ENCODE results near the gene TENM4. TPM values are rescaled to one million over a fixed set of nuclear protein-coding genes. Genes with fewer than 3 reads are reported as not detected.

TENM4 gene
- polyA plus RNA-seq, 1 experiment = 0.39 TPM

DNA sequence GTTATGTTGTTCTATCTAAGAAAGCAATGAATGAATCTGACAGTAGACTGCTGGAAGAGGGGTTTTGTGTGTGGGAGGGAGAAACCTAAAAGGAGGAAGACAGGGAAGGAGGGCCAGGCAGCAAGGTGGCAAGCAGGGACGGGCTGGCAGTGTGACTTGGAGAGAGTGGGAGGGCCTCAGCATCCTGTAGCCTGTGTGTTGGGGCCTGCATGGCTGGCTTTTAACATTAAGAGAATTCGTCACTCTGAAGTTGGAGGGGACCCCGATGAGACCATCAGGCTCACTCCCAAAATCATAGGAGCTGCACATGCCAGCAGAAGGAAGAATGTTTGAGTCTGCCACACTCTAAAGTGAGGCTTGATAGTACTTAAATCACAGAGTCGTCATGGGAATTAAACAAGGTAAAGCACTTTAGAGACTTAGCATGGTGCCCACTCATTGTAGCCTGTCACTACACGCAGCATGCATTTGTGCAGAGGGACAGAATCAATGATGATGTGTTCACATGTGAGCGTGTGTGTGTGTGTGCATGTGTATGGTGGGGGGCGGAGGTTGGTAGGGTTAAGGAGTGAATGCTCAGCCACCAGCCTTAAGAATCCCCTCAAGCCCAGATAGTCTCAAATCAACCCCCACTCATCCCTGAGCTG lies 199.5 kb downstream of the TENM4 start:
- POLR2A ChIA-PET = no interaction called here
- CTCF ChIA-PET = no interaction called here
- Histone ChIP-seq H3K27me3 (ENCODE audit: control insufficient read depth, insufficient read depth, low read length) (no peaks in the 10 kb centered on the region), H3K4me3 (ENCODE audit: low read depth, low read length) (no peak overlapping the region), H3K36me3 (ENCODE audit: control insufficient read depth, insufficient read depth, low read length) (no peaks in the 10 kb centered on the region)
- TF ChIP-seq, protein P1, sequence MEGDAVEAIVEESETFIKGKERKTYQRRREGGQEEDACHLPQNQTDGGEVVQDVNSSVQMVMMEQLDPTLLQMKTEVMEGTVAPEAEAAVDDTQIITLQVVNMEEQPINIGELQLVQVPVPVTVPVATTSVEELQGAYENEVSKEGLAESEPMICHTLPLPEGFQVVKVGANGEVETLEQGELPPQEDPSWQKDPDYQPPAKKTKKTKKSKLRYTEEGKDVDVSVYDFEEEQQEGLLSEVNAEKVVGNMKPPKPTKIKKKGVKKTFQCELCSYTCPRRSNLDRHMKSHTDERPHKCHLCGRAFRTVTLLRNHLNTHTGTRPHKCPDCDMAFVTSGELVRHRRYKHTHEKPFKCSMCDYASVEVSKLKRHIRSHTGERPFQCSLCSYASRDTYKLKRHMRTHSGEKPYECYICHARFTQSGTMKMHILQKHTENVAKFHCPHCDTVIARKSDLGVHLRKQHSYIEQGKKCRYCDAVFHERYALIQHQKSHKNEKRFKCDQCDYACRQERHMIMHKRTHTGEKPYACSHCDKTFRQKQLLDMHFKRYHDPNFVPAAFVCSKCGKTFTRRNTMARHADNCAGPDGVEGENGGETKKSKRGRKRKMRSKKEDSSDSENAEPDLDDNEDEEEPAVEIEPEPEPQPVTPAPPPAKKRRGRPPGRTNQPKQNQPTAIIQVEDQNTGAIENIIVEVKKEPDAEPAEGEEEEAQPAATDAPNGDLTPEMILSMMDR (IDR thresholded peaks at IDR 0.05; ENCODE audit: insufficient read depth, low read depth, low read length) = no peak
- no peak for DNase-seq (ENCODE audit: low read depth)

DNA sequence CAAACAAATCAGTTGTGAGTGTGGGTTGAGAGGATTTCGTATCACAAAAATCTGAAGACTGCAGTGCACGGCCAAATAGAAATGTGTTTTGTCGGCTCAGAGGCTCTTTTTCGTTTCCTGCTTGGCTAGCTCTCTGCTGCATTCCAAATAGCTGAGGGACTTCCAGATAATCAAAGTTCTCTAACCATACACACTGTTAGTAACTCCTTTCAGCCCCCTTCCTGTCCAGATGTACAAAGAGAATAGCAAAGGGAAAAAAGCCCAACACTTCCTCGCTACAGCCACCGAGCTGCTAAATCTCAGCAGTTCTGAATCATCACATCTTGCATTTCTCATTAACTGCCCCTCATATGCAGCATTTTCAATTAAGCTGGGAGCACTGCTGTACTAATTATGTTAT lies 203.1 kb downstream of the TENM4 start:
- ChIA-PET CTCF (interaction anchor here (0.6 to 1.5 kb wide), 5 partner anchors 11 to 204 kb away, joined by 3 to 4 read pairs (median 3); no protein-coding TSS in a partner anchor), POLR2A (no interaction called here)
- no peaks in the 10 kb centered on the region for H3K36me3 ChIP-seq (ENCODE audit: control insufficient read depth, insufficient read depth, low read length)
- TF ChIP-seq, protein P1 (IDR thresholded peaks at IDR 0.05; ENCODE audit: insufficient read depth, low read depth, low read length) = no peak
- H3K27me3 ChIP-seq (ENCODE audit: control insufficient read depth, insufficient read depth, low read length) = no peaks in the 10 kb centered on the region
- H3K4me3 ChIP-seq (ENCODE audit: low read depth, low read length) = no peak overlapping the region
- peak; percentile 76 for DNase-seq (ENCODE audit: low read depth)

DNA sequence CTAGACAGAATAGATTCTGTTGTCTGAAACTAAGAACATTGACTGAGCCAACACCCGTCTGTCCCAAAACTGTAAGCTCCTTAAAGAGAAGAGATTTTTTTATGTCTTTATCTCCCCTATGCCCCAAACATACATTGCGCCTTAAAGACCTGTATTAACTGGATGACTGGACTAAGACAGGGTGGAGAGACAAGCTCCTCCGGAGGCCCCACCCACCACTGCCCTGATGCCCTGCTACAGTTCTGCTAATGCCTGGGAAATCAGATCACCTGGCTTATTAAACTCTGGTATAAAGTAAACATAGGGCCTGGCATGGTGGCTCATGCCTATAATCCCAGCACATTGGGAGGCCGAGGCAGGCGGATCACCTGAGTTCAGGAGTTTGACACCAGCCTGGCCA lies 203.7 kb downstream of the TENM4 start:
- ChIA-PET POLR2A (no interaction called here), CTCF (interaction anchor here (0.6 to 1.5 kb wide), 3 partner anchors 10 to 204 kb away, joined by 3 to 4 read pairs (median 3); no protein-coding TSS in a partner anchor)
- Histone ChIP-seq H3K4me3 (ENCODE audit: low read depth, low read length) (no peak overlapping the region), H3K36me3 (ENCODE audit: control insufficient read depth, insufficient read depth, low read length) (no peaks in the 10 kb centered on the region), H3K27me3 (ENCODE audit: control insufficient read depth, insufficient read depth, low read length) (no peaks in the 10 kb centered on the region)
- no peak for DNase-seq (ENCODE audit: low read depth)
- TF ChIP-seq, protein P1 (IDR thresholded peaks at IDR 0.05; ENCODE audit: insufficient read depth, low read depth, low read length) = no peak

DNA sequence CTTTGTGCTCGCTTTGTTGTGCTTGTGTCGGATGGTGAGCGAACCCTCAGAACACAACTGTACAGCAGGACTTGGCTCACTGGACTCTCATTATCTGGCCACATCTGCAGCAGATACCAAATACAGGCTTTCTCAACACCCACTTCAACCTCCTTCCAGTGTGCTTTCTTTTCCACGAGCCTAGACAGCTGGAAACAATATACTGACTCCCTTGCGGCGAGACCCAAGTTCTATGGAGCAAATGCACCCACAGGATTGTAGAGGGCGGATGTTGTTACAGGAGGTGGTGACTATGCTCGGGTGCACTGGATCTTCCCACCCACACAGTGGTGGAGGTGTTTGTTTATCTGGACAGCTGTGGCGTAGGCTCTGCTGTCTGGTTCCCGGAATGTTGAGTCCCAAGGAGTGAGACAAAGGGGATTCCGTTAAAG lies 204.3 kb downstream of the TENM4 start:
- no peaks in the 10 kb centered on the region for H3K27me3 ChIP-seq (ENCODE audit: control insufficient read depth, insufficient read depth, low read length)
- H3K36me3 ChIP-seq (ENCODE audit: control insufficient read depth, insufficient read depth, low read length) = no peaks in the 10 kb centered on the region
- ChIA-PET CTCF (interaction anchor here (1.5 kb wide), 1 partner anchor 10 kb away, joined by 4 read pairs; no protein-coding TSS in a partner anchor), POLR2A (no interaction called here)
- peak; percentile 88 for DNase-seq (ENCODE audit: low read depth)
- TF ChIP-seq, protein P1 (IDR thresholded peaks at IDR 0.05; ENCODE audit: insufficient read depth, low read depth, low read length) = no peak
- no peak overlapping the region for H3K4me3 ChIP-seq (ENCODE audit: low read depth, low read length)

DNA sequence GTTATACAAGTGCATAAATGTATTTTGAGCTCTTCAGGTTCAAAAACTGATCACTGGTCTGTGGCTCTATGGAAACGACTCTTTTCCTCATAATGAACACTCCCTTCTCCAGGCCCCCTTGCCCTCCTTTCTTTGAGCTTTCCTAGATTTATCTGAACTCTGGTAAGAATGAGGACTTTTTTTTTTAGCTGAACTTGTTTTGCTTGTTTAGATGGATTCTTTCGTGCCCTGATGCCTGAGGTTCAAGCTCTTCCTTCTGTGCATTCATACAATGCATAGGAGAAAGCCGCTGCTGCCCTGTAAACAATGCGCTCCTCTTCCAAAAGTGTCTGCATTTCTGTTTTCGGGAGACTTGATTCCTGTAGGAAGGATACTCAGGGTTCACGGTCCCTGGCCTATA lies 205.1 kb downstream of the TENM4 start:
- ChIA-PET POLR2A (no interaction called here), CTCF (interaction anchor here (0.6 to 1.2 kb wide), 7 partner anchors 9 to 590 kb away, joined by 3 to 4 read pairs (median 3); no protein-coding TSS in a partner anchor)
- no peak overlapping the region for H3K4me3 ChIP-seq (ENCODE audit: low read depth, low read length)
- H3K27me3 ChIP-seq (ENCODE audit: control insufficient read depth, insufficient read depth, low read length) = no peaks in the 10 kb centered on the region
- H3K36me3 ChIP-seq (ENCODE audit: control insufficient read depth, insufficient read depth, low read length) = no peaks in the 10 kb centered on the region
- DNase-seq (ENCODE audit: low read depth) = no peak
- TF ChIP-seq, protein P1 (IDR thresholded peaks at IDR 0.05; ENCODE audit: insufficient read depth, low read depth, low read length) = no peak

Measured in BJ (cell line).